ENCODE measurements around the gene DHRS9. TPM values are rescaled to one million over a fixed set of nuclear protein-coding genes. Genes with fewer than 3 reads are reported as not detected.
A peak's percentile ranks its signal among the peaks of the same experiment; 100 is the strongest.
"Not testable (repeated sequence)": the region's sequence is repeated elsewhere in the genome, so short reads cannot be mapped to it uniquely, and the experiment has no call there.

Gene DHRS9
- total RNA-seq, 1 donor from 2014 or later, result 0.81 TPM

DNA sequence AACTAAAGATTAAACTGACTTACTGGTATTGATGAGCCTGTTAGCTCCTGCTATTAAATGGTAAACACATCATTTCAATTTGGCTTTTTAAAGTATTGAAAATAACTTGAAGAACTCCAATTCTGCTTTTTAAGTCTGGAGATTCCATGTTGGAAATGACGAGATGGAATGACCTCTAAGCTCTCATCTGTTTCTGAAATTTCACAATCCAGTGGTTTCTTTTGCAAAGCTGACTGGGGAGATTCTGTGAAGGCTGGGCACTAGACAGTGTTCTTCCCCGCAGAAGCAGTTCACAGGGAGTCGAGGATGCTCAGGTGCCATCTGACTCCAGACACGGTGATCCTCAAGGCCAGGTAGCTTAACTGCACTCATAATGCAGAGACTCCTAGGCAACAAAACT, 44.7 kb downstream of the DHRS9 start:
- no peak for DNase-seq (ENCODE audit: missing footprints)
- no peak for ATAC-seq
- intact Hi-C loops (cut with DNase I), result no loop called here

DNA sequence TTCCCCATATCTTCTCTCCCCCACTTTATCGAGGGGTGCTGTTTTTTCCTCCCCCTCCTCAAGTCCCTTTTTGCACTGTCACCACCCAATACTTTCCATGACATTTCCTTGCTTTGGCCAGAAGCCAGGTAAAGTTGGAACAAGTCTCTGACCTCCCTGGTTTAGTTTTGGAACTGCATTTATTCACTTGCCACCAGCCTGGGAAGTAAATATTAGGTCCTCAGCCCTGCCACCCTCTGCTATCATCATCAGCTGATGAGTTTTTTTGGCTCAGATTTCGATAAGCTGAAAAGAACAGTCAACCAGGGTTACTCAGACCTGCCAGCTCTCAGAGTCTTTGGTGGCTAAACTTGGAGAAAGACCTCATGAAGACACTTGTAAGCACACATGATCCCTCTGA, 47.0 kb downstream of the DHRS9 start:
- ATAC-seq (peak; percentile 56), DNase-seq (ENCODE audit: missing footprints) (no peak)
- intact Hi-C loops (cut with DNase I), result no loop called here

DNA sequence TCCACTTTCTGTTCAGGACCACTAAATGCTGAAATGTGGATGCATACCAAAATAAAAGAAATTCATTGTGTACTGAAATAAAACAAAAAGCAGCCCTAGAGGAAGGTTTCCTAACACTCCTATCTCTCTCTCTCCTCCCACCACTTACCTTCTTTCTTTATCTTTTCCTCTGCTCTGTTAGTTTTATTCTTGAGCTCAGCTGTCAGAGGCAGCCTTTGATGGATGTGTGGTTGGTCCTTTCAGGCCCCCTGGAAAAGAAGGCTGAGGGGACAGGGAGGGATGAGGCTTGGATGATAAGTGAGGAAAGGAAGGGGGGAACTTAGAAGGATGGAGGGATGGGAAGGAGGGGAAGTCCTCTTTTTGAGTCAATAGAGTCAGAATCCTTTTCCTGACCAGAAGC, 47.6 kb downstream of the DHRS9 start:
- DNase-seq (ENCODE audit: missing footprints) (no peak), ATAC-seq (no peak)
- intact Hi-C loops (cut with DNase I), result no loop called here

DNA sequence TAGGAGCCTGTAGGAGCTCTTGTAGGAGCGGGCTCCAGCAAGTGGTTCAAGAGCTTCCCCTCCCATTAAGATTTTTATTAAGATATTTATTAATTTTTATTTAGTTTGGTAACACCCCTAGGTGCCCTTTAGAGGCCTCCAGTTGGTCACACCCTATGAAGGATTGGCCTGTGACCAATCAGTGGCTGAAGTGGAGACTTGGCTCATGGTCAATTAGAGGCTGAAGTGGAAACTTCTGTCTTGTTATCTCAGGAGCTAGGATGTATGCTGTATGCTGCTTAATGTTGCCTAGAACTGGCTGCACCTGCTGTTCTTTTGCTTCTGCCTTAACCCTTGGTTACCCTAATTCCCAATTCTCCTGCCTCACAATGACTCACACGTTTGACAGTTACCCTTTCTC, 48.7 kb downstream of the DHRS9 start:
- DNase-seq (ENCODE audit: missing footprints), result no peak
- intact Hi-C loops (cut with DNase I), result no loop called here
- peak; percentile 57 for ATAC-seq

DNA sequence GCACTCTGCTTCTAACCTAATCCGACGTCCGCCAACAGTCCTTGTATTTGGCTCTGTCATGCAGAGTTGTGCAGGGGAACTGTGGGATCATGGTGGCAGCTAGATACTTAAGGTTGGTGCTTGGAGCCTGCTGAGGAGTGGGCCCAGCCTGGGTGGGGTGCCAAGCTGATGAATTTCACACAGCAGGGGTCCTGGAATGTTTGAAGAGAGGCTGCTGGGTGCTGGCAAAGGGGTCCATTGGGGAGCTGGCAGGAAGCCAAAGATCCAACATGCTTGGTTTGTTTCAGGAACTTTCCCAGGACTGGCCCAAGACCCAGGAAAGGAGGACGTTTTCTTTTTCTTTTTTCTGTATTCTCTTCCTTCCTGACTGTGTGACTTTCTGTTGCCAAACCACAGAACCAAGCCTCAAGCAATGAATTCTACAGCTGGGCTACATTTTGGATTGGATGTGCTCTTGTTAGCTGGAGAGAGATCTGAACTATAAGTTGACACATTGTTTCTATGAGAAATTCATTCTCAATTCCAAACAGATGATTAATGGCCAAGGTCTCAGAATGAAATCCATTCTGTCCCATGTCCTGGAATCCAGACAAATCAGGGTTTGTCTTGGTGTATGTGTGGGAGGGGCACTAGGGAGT, 49.9 kb downstream of the DHRS9 start:
- ATAC-seq, result no peak
- no peak for DNase-seq (ENCODE audit: missing footprints)

DNA sequence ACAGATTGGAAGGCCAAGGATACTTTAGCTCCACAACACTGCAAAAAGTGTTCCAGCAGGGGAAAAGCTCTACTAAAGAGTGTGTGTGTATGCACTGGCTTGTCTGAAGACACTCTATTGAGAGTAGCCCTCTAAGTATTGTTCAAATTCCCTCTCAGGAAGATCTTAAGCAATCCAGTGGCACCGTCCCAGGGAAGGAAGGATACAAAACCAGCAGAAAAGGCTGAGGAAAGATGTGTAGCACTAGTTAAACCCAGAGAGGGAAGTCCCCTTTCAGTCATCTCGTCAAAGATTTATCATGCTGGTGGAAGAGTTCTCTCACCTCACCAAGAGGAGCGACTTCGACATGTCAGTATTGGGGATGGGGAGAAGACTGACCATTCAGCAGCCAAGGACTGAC, 50.5 kb downstream of the DHRS9 start:
- ATAC-seq, result no peak
- intact Hi-C loops (cut with DNase I), result no loop called here
- DNase-seq (ENCODE audit: missing footprints), result no peak

More for the DNA sequence above, 49.9 kb downstream of the DHRS9 start:
- intact Hi-C loops (cut with DNase I), result no loop called here

DNA sequence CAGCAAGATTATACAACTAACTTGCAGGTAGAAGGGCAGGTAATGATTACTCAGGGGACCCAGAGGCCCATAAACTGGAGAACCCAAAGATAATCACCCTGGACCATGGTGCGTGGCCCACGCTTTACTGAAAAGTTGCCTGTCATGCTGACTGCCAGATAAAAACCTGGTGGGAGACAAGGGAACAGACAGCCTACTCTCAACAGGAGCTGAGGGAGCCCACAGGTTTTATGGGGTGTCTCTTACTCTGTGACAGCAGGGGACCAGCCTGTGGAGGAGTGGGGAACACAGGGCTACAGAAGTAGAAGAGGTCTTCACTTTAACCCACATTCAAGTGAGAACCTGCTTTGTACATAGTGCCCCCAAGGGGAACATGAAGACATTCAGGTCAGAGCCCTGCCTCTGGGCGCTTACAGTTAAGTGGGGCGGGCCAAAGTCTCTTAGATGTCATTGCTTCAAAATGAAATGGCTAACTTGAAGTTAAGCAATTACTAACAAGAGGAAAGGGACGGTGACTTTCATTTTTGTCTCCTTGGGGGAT, 60.4 kb downstream of the DHRS9 start:
- DNase-seq (ENCODE audit: missing footprints) (no peak), ATAC-seq (no peak)
- intact Hi-C loops (cut with DNase I), result no loop called here

DNA sequence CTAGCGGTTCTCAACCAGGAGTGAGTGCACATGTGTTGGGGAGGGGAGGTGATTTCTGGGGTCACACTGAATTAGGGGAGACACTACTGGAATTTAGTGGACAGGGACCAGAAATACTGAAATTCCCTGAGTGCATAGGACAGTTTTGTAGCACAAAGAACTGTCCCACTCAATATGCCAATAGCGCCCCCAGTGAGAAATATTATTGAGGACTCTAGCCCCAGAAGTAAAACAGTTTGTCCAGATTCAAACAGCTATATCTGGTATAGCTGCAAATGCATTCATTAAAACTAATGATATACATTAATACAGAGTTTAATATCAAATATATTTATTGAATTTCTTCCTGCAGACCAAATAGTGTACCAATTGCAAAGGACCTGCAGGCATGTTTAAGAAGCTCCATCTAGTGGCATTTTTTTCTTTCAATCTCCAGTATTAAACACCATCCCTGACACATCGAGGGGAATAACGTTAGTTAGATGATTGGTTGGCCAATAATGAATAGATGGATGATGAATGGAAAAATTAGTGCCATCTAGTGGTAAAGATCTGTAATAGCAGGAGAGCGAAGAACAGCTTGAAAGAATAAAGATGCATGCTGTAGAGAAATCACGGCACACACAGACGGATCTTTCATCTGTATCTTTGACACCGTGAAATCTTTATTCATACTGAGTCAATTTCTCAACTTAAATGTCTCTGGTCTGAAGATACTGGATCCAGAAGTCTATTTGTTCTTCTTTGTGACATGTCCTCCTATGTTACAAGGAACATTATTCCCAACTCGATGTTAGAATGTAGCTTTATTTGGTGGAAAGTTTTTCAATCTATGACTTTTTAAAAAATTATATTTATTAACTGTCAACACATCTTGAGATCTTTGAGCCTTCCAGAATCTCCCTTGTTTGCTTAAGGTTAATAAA, 62.5 kb downstream of the DHRS9 start:
- no peak for DNase-seq (ENCODE audit: missing footprints)
- intact Hi-C loops (cut with DNase I), result no loop called here
- no peak for ATAC-seq

DNA sequence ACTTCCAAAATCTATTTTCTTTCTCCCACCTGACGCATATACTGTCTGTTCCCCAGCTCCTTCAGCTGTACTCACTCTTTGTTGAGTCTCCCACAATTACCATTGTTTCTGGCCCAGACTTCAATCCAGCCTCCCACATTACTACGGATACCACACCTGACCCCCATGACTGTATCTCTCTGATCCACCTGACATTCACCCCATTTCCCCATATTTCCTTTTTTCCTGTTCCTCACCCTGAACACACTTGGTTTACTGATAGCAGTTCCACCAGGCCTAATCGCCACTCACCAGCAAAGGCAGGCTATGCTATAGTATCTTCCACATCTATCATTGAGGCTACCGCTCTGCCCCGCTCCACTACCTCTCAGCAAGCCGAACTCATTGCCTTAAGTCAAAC, 64.9 kb downstream of the DHRS9 start:
- intact Hi-C loops (cut with DNase I); DNase-seq (ENCODE audit: missing footprints): not testable (repeated sequence)

DNA sequence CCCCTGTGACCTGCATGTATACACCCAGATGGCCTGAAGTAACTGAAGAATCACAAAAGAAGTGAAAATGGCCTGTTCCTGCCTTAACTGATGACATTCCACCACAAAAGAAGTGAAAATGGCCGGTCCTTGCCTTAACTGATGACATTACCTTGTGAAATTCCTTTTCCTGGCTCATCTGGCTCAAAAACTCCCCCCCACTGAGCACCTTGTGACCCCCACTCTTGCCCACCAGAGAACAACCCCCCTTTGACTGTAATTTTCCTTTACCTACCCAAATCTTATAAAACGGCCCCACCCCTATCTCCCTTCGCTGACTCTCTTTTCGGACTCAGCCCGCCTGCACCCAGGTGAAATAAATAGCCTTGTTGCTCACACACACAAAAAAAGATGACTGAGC, 67.1 kb downstream of the DHRS9 start:
- ATAC-seq; DNase-seq (ENCODE audit: missing footprints); intact Hi-C loops (cut with DNase I): not testable (repeated sequence)

More for the DNA sequence above, 64.9 kb downstream of the DHRS9 start:
- not testable (repeated sequence) for ATAC-seq

DNA sequence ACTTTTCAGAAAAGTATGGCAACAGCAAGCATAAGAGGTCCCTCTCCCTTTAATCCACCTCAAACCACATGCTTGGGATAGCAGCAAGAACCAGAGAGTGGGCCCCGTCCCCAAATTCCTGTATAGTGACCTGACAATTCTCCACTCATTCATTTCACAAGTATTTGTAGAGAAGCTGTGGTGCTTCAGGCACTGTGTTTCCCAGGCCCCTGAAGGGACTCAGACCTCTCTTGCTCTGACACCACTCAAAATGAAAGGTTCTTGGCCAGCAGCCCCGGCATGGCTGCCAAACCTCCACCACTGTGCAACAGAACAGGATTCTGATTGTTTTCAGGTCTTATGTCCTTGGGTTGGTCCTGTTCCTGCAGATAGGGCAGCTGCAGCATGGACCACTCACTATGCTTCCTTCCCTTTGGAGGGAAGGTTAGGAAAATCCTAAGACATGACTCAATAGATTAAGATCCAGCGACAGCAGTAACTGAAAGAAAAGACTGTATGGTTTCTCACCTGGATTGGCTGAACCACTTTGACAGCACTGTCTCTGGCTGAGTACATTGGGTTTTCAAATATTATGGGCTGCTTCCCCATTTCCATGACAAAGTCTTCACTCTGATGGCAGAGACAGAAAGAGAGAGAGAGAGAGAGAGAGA, 67.6 kb downstream of the DHRS9 start:
- intact Hi-C loops (cut with DNase I), result no loop called here
- peak; percentile 56 for DNase-seq (ENCODE audit: missing footprints)
- ATAC-seq, result peak; percentile 80

DNA sequence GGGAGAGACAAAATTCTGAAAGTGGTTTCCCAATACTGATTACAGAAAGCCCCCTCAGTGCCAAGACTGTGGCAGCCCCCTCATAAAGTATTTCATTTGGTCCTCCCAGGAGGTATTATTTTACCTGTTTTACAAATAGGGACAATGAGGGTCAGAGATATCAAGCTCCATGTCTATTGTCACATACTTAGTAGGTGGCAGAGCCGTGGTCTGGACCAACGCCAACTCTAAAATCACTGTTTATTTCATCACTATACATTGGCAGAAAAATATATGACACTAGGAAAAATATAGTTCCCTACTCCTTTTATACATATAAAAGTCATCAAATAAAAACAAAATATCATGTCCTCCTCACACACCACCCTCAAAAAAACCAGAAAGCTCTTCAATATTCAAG, 68.6 kb downstream of the DHRS9 start:
- intact Hi-C loops (cut with DNase I), result no loop called here
- no peak for ATAC-seq

DNA sequence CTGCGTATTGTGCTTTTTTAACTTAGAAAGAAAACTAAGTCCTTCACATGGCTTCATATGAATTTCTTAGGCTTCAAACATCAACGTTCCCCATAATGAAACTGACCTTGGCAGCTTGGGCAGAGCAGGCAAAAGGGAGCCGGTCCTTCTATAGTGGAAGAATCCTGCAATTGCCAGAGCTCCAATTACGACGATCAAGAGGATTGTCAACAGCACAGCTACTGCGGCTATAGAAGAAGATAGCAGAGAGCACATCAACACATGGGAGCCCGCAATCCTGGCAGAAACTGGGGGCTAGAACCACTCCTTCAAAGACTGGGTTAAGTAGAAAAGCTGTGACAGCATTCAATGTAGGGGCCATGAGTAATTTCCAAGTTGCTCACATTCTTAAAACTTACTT, 69.8 kb downstream of the DHRS9 start:
- DNase-seq (ENCODE audit: missing footprints) (no peak), ATAC-seq (no peak)
- intact Hi-C loops (cut with DNase I), result no loop called here

More for the DNA sequence above, 68.6 kb downstream of the DHRS9 start:
- no peak for DNase-seq (ENCODE audit: missing footprints)

DNA sequence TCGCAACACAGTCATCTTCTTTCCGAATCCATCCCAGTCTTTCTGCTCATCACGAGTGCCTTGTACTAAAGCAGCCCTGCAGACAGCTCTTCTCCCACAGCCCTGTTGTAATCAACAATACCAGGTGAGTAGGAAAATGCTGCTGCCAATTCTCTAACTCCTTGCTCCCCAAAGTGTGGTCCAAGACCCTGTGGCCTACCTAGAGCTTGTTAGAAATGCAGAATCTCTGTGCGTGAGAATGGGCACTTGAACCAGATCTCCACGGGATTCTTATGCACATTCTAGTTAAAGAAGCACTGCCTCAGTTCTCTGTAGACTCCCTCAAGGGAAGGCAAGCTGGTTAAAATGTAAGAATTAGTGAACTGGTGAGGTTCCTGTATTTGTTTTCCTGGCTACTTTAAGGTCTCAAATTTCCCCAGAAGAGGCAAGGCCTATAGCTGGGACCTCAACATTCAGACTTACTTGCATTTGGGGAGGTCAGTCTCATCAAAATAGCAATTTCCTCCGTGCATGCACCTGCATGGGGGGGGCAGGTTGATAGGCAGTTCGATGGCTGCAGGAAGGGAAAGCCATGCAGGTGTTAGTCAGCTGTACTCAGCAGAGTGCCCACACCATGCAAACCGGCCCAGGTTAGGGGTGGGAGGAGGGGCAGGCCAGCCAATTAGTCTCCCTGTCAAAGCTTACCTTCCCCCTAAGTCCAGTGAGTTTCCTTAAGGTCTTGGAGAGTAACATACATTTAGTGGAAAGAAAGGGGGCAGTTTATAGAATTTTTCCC, 70.8 kb downstream of the DHRS9 start:
- DNase-seq (ENCODE audit: missing footprints) (no peak), ATAC-seq (no peak)
- intact Hi-C loops (cut with DNase I), result loop anchor here (2.0 to 5.0 kb wide), 2 partner anchors 29 to 178 kb away; no protein-coding TSS in a partner anchor

DNA sequence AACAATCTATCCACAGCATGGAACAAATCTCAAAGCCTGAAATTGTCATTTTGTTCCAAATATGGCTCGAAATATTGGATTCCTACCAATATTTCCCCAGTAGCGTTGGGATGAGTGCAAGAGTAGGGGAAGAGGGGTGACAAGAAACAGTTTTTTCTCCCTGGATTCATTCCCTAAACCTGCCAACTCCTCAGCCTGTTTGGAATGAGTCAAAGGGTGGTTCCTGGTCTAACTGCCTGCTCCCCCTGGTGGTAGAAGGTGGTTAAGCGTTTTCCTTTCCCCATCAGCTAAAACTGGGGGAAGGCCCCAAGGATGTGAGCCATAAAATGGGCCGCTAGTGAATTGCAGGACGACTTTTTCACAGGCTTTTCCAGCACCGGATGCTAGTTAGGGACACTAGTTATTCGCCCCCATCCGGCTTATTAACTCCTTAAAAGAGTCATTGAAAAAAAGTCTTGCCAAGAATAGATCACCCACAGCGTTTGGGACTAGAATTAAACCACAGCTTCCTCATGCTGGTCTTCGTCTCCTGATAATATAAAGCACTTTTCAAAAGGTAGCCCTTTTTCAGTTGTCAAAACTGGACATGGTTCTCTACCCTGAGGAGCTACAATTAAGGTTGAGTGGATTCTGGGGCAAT, 72.5 kb downstream of the DHRS9 start:
- intact Hi-C loops (cut with DNase I), result loop anchor here (2.0 to 5.0 kb wide), 2 partner anchors 31 to 180 kb away; no protein-coding TSS in a partner anchor
- DNase-seq (ENCODE audit: missing footprints), result no peak
- ATAC-seq, result peak; percentile 54

DNA sequence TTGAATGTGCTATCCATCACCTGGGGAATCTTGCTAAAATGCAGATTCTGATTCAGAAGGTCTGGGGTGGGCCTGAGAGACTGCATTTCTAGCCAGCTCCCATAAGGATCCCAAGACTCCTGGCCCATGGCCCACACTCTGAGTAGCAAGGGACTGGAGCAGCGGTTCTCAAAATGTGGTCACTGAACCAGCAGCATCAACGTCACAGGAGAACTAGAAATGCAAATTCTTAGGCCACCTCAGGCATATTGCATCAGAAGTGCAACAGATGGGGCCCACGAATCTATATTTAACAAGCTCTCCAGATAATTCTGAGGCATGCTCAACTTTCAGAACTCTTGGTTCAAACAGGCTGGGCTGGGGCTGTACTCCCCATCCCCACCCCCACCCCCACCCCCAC, 74.6 kb downstream of the DHRS9 start:
- intact Hi-C loops (cut with DNase I), result loop anchor here (5.0 kb wide), 1 partner anchor 182 kb away; no protein-coding TSS in a partner anchor
- no peak for ATAC-seq
- no peak for DNase-seq (ENCODE audit: missing footprints)
